Right renal cortex interstitium (tissue), 3 donors: Measurements from ENCODE around the gene ADARB2. TPM values are rescaled to one million over a fixed set of nuclear protein-coding genes. Genes with fewer than 3 reads are reported as not detected.

ENCODE experiments used
- DNase-seq, 3 donors: peaks; one replicate each; pipeline ENCODE4 v3.0.0-alpha.2; 2013; ENCODE audit warnings: low read depth in 3 of 3, low spot score in 2 of 3
- polyA plus RNA-seq, 3 donors: library from polyadenylated mRNA; unstranded; fragments of 120-200 nt; gene quantifications; one replicate each; pipeline ENCODE4 v1.2.1, GENCODE V29; 2013; ENCODE audit not compliant: insufficient read length in 3 of 3

Gene ADARB2
- polyA plus RNA-seq, 3 donors: 0.87 to 1.4 (median 1.4) TPM

DNA sequence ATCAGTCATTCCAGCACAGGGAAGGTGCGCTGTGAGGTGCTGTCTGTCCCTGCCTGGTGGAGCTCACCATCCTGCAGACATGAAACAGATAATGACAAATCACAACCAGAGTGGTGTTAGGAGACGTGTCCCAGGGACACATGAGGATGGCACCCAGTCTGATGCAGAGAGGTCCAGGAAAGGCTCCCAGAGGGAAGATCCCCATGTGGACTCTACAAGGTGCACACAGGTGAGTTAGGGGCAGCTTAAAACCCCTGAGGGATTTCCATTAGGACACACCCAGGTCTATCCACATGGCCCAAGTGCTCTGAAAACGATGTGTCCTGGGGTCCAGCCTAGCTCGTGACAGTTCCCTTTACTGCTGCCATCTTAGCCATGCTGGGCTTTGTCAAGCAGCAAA, 91.4 kb downstream of the ADARB2 start:
- DNase-seq: no peak

DNA sequence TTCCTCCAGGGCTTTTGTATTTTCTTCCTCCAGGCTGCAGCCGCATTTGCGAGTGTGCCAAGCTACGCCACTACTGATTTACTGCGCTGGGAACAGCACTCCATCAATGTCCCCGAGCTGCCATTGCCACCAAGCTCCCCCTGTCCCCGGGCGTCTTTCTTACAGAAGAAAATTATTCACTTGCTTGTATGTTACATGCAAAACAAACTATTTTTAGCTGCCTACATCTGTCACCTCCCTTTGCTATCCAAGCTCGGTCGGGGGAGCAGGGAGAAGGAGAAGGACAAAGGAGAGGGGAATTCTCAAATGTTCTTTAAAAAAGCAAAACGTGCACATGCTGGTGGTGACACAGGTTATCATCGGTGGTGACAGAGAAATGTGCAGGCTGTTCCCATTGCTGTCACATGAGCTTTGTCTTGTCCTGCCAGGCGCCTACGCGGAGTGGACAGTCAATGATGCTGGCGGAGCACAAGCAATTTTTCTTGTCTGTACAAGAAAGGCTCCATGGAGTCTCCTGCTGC, 93.1 kb downstream of the ADARB2 start:
- no peak for DNase-seq

DNA sequence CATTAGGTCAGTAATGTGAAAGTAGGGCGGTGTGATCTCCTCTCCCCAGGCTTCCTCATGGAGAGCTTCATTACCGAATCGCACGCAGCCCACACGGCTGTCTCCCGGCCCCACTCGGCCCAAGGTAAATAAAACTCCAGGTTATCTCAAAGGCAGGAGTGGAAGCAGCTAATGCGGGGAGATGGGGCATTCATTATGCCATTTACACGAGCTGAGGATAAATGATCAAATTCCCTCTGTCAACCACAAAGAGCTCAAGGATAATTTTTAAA, 93.5 kb downstream of the ADARB2 start:
- no peak for DNase-seq

DNA sequence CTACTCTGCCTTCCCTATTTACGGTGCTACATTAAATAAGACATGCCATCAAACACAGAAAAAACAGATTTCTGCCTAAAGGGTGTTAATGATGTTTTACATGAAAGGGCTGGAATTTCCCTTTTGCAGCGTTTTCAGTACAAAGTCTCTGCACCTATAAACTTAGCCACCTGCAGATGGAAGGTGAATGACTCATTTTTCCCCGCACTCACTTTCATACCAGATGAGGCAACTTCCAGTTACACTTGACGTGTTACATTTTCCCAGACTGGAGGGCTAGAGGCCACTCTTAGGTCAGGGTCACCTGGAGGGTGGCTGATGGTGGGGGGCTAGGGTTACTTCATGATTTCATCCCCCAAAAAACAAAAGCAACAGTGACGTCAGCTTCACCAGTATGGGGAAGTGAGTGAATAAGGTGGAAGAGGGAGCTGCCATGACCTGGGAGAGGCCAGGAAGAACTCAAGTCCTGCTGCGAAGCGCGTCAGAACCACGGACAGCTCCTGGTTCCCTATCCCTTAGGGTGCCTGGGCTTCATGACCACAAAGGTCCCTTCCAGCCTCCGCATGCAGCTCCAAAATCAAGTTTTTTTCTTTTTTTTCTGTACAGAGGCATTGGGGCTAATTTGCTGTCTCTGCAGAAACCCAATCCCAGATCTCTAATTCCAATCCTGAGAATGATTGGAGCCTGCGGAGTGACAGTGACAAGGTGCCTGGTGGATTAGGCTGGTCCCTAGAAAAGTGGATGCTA, 94.0 kb downstream of the ADARB2 start:
- peak; percentile 45 to 53 (median 49) for DNase-seq

GRCh38 chr10:1642600-1643160, 94.6 kb downstream of the ADARB2 start:
- no peak for DNase-seq

GRCh38 chr10:1641402-1641801, 95.9 kb downstream of the ADARB2 start:
- no peak for DNase-seq

- DNase-seq: no peak
Measured at GRCh38 chr10:1638889-1639419, 98.4 kb downstream of the ADARB2 start.

DNA sequence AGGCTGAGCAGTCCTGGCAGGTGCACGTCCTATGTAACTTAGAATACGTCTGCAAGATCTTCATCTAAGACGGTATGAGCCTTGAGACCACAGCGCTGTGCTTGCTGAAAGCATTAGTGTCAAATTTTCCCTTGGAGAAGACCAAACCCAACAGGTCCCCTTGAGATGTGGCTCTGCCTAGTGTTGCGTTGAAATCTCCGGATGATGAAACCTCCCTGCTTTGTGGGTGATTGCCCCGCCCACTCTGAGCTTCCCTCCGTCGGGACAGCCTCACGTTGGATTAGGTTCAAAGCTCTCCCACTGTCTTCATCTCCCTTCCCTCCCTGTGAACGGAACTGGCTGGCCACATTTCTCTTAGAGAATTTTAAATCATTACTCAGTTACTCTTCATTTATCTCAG, 102.0 kb downstream of the ADARB2 start:
- no peak for DNase-seq

- DNase-seq: no peak
Measured at GRCh38 chr10:1634239-1634638, 103.1 kb downstream of the ADARB2 start.

GRCh38 chr10:1633783-1634182, 103.5 kb downstream of the ADARB2 start:
- DNase-seq: no peak

DNA sequence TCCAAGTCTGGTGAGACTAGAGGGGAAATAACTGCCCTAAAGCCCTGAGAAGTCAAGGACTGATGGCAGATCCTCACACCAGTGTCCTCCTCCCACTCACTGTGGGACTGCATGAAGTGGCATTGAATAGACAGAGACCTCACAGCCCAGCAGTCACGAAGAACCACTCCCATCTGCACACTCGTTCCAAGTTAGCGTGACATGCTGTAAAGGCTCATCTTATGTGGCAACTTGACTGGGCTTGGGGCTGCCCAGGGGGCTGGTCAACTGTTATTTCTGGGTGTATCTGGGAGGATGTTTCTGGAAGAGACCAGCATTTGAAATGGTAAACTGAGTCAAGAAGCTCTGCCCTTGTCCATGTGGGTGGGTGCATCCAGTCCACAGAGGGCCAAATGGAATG, 104.7 kb downstream of the ADARB2 start:
- DNase-seq: no peak

GRCh38 chr10:1632141-1632540, 105.2 kb downstream of the ADARB2 start:
- DNase-seq: no peak

- DNase-seq: no peak
Measured at GRCh38 chr10:1631282-1631681, 106.0 kb downstream of the ADARB2 start.

DNA sequence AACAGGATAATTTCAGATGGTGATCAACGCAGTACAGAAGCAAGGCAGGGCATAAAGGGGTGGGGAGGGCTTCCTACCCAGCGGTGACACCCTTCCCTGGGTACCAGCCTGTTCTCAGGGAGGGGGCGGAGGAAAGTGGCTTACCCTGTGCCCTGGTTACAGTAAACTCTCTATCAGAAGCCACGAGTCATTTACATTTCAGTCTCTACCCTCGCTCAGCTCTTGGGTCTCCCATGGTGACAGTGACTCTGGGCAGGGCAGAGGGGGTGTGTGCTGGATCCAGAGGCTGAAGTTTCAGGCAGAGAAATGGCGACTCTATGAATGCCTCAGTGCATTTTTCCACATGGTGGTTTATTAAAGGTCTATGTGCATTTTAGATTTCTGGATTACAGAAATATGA, 107.0 kb downstream of the ADARB2 start:
- no peak for DNase-seq

DNA sequence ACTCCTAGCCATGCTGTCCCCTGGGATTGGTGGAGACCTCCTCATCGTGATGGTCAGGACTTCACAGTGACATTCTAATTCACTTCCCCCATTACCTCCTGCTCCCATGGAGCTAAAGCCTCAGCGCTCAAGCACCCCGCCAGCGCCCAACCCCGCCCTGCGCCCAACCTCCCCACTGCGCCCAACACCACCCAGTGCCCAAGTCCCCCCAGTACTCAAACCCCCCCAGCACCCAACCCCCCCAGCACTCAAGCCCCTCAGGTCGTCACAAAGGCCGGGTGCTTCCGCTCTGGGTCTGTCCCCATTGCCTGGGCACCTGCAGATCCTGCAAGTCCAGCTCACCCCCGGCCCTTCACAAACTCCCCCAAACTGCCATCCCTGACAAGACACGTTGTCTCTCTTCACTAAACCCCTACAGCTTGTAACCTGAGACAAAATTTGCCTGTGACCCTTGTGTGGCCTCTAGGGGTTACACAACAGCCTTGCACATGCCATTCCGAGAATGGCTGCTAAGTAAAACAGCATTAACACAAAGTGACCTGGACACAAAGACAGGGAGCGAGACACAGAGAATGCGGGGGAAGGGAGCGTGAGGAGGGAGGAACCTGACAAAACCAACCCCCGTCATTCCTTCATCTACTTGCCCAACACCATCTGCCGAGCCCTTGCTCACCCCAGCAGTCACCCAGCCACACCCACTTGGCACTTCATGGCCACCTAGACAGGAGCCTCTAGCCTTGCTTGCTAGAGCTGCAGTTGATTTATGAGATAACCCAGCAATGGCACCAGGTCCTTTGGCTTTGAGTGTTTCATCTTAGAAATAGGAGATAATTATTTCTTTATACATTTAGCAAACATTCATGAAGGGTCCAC, 107.8 kb downstream of the ADARB2 start:
- DNase-seq: no peak

DNA sequence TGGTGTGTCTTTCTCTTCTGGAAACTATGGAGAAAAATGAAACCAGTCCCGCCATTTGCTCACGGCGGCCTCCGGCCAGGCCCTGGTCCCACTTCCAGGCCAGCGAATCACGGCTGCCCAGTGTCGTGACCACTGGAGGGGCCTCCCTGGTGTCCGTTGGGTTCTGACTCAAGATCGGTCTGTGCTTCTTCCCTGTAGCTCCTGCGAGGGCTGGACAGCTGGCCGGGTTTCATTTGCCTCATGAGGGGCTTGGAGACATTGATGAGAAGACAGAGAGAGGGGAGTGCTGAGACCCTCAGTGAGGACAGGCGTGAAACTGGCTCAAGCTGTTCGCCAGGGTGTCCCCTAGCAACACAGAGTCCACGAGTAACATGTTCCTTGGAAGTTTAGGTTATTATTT, 108.6 kb downstream of the ADARB2 start:
- no peak for DNase-seq

DNA sequence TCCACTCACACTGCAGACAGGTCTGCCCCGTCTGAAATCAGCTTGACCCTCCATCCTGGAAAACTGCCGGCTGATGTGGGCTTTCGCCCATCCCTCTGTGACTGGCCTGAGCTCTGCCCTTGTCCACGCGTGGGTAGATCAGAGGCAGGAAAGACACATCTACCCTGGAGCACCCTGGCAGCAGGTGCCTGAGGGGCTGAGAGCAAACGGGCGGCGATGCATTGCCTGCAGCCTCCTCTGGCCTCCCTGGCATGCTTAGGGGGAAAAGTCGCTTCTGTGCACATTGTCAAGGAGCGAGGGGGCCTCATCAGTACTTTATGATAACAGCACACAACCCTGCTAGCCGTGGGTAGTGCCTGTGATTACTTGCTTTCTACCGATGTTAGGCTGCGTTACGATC, 109.4 kb downstream of the ADARB2 start:
- no peak for DNase-seq

DNA sequence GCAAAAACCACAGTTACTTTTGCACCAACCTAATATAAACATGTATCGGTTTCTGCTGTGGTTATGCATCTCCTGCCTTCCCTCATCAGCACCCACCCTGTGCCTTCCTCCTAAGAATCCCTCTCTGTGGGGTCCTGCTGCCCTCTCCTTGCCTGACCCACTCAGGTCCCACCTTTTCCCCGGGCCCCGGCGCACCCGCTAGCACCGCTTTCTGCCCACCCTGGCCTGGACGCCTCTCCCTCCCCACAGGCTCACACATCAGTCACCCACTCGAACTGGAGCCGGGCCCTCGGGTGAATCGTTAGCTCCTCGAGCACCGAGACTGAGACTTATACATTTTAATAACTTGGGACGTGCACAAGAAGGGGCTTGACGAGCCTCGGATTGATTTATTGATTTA, 110.5 kb downstream of the ADARB2 start:
- DNase-seq: no peak

DNA sequence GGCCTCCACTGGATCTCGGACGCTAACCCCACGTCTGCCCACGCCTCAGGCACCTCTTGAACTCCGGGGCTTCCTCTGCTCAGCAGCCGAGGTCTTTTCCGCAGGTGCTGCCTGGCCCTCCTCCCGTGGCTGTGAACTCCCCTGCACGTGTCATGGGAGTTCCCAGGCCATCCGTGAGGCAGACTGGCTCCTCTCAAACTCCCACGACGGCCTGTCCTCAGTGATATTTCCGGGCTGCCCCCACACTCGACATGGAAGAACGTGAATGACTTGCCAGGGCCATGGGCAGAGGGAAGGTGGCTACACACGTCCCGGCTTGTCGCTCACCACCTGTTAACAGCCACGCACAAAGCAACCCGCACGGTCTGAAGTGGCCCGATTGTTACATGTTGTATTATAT, 110.9 kb downstream of the ADARB2 start:
- DNase-seq: no peak

- no peak for DNase-seq
Measured at GRCh38 chr10:1625731-1626130, 111.6 kb downstream of the ADARB2 start.

GRCh38 chr10:1625079-1625478, 112.2 kb downstream of the ADARB2 start:
- DNase-seq: no peak

DNA sequence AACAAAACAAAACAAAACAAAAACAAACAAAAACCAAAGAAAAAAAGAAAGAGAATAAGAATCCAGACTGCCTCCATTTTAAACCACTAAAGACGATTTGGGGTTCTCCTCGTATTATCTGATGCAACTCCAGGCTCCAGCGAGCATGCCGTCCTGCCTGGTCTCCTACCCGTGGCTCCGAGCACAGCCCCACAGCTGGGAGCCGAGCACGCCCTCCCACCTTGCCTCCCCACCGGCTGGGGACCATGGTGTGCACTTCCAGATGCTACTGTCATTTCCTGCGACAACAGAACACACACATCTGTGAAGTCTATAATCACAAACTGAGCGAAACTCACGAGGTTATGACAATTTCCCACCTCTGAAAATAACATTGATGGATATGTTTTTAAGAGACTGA, 113.1 kb downstream of the ADARB2 start:
- no peak for DNase-seq
